Stimulated activated CD4-positive, alpha-beta T cell treated with anti-CD3 and anti-CD28 coated beads, TNF-alpha, amount 100 ng/mL, for 24 hours (primary cell): ENCODE results near the gene CALML6.

Experiments used
- DNase-seq, 3 experiments: peaks; one replicate each; pipeline ENCODE4 v3.0.0-alpha.2; 2020; ENCODE audit warnings: low read depth in 3 of 3

CALML6 gene

GRCh38 chr1:1942753-1943656 lies 27.9 kb downstream of the CALML6 start:
- no peak for DNase-seq

GRCh38 chr1:1943834-1944570 lies 28.9 kb downstream of the CALML6 start:
- DNase-seq: peak; percentile 30 to 62 (median 38)

GRCh38 chr1:1945782-1946393 lies 30.8 kb downstream of the CALML6 start:
- DNase-seq: no peak

- no peak for DNase-seq
Observed at GRCh38 chr1:1946540-1946939, 31.5 kb downstream of the CALML6 start.

- no peak for DNase-seq
Observed at GRCh38 chr1:1947493-1947892, 32.4 kb downstream of the CALML6 start.

- no peak for DNase-seq
Observed at GRCh38 chr1:1948783-1949182, 33.7 kb downstream of the CALML6 start.

- no peak for DNase-seq
Observed at GRCh38 chr1:1950940-1951339, 35.9 kb downstream of the CALML6 start.

GRCh38 chr1:1954015-1954414 lies 39.0 kb downstream of the CALML6 start:
- DNase-seq: no peak

- peak in 1 of 3 experiments; percentile 44 for DNase-seq
Observed at GRCh38 chr1:1954831-1955441, 39.9 kb downstream of the CALML6 start.

- DNase-seq: no peak
Observed at GRCh38 chr1:1955621-1956094, 40.6 kb downstream of the CALML6 start.

- no peak for DNase-seq
Observed at GRCh38 chr1:1956101-1956500, 41.0 kb downstream of the CALML6 start.

GRCh38 chr1:1956586-1957532 lies 41.8 kb downstream of the CALML6 start:
- DNase-seq: no peak

- DNase-seq: no peak
Observed at GRCh38 chr1:1957533-1957961, 42.5 kb downstream of the CALML6 start.

- no peak for DNase-seq
Observed at GRCh38 chr1:1958071-1958541, 43.0 kb downstream of the CALML6 start.

- DNase-seq: no peak
Observed at GRCh38 chr1:1959459-1959839, 44.4 kb downstream of the CALML6 start.

- peak; percentile 38 to 84 (median 45) for DNase-seq
Observed at GRCh38 chr1:1959840-1960479, 44.9 kb downstream of the CALML6 start.

GRCh38 chr1:1960480-1961196 lies 45.6 kb downstream of the CALML6 start:
- no peak for DNase-seq

- no peak for DNase-seq
Observed at GRCh38 chr1:1962752-1963151, 47.7 kb downstream of the CALML6 start.

GRCh38 chr1:1963570-1963969 lies 48.5 kb downstream of the CALML6 start:
- DNase-seq: no peak
